ENCODE data around the gene ATP8B4. TPM values are rescaled to one million over a fixed set of nuclear protein-coding genes. Genes with fewer than 3 reads are reported as not detected.

ATP8B4 gene, protein sequence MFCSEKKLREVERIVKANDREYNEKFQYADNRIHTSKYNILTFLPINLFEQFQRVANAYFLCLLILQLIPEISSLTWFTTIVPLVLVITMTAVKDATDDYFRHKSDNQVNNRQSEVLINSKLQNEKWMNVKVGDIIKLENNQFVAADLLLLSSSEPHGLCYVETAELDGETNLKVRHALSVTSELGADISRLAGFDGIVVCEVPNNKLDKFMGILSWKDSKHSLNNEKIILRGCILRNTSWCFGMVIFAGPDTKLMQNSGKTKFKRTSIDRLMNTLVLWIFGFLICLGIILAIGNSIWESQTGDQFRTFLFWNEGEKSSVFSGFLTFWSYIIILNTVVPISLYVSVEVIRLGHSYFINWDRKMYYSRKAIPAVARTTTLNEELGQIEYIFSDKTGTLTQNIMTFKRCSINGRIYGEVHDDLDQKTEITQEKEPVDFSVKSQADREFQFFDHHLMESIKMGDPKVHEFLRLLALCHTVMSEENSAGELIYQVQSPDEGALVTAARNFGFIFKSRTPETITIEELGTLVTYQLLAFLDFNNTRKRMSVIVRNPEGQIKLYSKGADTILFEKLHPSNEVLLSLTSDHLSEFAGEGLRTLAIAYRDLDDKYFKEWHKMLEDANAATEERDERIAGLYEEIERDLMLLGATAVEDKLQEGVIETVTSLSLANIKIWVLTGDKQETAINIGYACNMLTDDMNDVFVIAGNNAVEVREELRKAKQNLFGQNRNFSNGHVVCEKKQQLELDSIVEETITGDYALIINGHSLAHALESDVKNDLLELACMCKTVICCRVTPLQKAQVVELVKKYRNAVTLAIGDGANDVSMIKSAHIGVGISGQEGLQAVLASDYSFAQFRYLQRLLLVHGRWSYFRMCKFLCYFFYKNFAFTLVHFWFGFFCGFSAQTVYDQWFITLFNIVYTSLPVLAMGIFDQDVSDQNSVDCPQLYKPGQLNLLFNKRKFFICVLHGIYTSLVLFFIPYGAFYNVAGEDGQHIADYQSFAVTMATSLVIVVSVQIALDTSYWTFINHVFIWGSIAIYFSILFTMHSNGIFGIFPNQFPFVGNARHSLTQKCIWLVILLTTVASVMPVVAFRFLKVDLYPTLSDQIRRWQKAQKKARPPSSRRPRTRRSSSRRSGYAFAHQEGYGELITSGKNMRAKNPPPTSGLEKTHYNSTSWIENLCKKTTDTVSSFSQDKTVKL
- total RNA-seq, result 4.2 and 90.2 TPM in 2 replicates

DNA sequence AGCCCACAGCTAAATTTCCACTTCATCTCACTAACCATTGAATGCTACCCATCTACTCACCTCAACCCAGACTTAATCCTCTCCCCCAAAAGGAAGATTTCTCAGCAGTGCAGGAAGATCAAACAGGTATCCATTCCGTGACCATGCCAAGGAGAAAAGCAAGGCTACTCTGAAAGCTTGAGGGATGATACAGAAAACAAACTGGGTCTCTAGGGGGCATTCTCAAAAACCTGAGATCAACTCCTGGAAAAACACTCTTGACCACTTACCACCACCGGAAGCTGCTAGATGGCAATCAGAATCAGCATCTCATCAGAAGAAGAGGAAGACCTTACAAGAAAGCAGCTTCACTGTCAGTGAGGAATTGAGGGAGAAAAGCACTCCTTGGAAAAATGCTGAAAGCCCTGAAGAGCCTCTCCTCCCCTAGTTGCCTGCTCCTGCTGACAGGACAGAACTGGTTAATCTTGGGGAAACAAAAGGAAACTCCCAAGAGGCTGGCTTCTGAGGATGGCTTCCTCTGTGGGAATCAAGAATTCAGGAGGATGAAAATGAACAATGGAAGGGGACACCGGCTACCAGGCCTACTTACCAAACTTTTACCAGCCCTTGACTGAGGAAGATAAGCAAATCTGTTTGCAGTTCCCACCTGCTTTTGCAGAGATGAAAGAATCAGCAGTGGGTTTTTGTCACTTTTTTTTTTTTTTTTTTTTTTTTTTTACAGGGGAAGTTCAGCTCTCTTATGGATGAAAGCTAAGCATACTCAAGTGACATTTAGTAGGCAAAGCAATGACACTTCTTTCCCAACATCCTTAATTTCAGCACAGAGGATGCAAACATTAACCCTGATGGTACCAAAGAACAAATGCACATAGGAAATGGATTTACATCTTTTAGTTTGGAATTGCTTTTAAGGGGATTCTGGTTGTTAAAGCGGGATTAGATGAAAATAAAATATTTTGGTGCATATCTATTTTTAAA, at the start of gene ATP8B4:
TSS of gene ATP8B4 (minus strand) at position 171 of the 978 bp plus-strand sequence. CDS start 12,267 bp downstream, outside the sequence.
- no peak within 1 kb of the TSS for H3K4me3 ChIP-seq (ENCODE audit: low read depth, low read length)
- DNase-seq (ENCODE audit: low read depth), result no peak
- TF ChIP-seq, protein P1, sequence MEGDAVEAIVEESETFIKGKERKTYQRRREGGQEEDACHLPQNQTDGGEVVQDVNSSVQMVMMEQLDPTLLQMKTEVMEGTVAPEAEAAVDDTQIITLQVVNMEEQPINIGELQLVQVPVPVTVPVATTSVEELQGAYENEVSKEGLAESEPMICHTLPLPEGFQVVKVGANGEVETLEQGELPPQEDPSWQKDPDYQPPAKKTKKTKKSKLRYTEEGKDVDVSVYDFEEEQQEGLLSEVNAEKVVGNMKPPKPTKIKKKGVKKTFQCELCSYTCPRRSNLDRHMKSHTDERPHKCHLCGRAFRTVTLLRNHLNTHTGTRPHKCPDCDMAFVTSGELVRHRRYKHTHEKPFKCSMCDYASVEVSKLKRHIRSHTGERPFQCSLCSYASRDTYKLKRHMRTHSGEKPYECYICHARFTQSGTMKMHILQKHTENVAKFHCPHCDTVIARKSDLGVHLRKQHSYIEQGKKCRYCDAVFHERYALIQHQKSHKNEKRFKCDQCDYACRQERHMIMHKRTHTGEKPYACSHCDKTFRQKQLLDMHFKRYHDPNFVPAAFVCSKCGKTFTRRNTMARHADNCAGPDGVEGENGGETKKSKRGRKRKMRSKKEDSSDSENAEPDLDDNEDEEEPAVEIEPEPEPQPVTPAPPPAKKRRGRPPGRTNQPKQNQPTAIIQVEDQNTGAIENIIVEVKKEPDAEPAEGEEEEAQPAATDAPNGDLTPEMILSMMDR (IDR thresholded peaks at IDR 0.05; ENCODE audit: insufficient read depth, low read depth, low read length), result no peak

DNA sequence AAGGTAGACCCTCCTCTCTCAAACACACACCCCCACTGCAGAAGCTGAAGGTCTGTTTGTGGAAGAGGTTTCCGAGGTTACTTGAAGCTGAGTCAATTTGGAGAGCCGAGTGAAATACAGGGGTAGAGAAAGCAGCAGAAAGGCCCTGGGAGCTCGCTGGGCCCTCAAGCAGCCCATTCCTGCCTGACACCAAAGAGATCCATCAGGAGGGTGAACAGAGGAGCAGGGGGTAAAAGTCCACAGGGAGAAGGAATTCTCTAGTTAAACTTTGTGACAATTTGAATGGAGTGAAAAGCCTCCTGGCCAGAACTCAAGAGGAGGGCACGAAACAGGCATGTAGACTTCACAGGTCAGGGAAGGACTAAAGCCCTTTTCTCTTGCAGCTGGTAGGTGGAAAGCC, 49.3 kb upstream of the ATP8B4 start:
- TF ChIP-seq, protein P1 (IDR thresholded peaks at IDR 0.05; ENCODE audit: insufficient read depth, low read depth, low read length), result no peak
- DNase-seq (ENCODE audit: low read depth), result no peak
- no peak overlapping the region for H3K4me3 ChIP-seq (ENCODE audit: low read depth, low read length)

DNA sequence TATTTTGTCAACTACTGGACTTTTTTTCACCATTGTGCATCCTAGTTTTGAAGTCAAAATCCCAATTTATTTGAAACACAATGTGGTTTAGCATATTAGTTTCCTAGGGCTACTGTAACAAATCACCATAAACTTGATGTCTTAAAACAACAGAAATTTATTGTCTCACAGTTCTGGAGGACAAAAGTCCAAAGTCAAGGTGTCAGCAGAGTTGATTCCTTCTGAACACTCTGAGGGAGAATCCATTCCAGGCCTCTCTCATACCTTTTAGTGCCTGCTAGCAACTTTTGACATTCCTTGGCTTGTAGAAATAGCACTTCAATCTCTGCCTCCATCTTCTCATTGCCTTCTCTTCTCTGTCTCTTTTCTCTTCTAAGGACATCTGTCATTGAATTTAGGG, 48.1 kb upstream of the ATP8B4 start:
- H3K4me3 ChIP-seq (ENCODE audit: low read depth, low read length), result no peak overlapping the region
- TF ChIP-seq, protein P1 (IDR thresholded peaks at IDR 0.05; ENCODE audit: insufficient read depth, low read depth, low read length), result no peak
- DNase-seq (ENCODE audit: low read depth), result no peak

DNA sequence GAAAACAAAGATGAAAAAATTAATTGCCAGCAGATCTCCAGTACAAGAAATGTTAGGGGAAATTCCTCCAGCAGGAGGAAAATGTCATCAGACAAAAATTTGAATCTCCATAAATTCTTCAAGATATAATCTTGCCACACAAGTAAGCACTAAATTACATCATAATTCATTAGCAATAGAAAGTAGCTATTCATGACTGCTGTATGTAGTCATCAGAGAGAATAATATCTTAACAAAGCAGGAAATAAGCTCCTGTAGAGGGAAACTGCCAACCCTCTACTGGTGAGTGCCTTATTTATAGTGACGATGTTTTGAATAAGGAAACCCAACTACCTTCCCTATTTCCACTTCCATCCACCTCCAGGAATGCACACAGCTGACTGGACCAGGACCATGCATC, 47.2 kb upstream of the ATP8B4 start:
- TF ChIP-seq, protein P1 (IDR thresholded peaks at IDR 0.05; ENCODE audit: insufficient read depth, low read depth, low read length), result no peak
- peak; percentile 75 for DNase-seq (ENCODE audit: low read depth)
- no peak overlapping the region for H3K4me3 ChIP-seq (ENCODE audit: low read depth, low read length)

DNA sequence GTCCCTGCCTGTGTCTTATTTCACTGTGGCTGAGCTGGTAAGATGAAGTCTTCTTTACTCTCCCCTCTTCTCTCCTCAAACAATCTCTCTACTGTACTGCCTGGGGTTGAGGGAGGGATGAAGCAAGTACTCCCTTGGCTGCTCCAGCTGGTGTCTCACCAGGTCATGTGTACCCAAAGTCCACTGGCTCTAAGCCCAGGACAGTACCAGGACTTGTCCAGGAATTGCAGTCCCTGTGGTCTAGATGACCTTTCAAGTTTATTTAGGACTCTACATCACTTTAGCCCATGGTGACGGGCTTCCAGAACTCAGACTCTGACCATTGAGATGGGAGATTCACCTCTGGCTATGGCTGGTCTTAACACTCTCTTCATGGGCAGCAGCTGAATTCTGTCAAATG, 45.4 kb upstream of the ATP8B4 start:
- DNase-seq (ENCODE audit: low read depth), result peak; percentile 29
- H3K4me3 ChIP-seq (ENCODE audit: low read depth, low read length), result no peak overlapping the region
- TF ChIP-seq, protein P1 (IDR thresholded peaks at IDR 0.05; ENCODE audit: insufficient read depth, low read depth, low read length), result no peak
